Adrenal gland (tissue), 12 donors: Measurements from ENCODE around the gene SPATA6. TPM values are rescaled to one million over a fixed set of nuclear protein-coding genes. Genes with fewer than 3 reads are reported as not detected.
A peak's percentile ranks its signal among the peaks of the same experiment; 100 is the strongest.

Experiments used
- DNase-seq, 7 donors: peaks; one replicate each; pipeline ENCODE4 v3.0.0-alpha.2; 2019 to 2020
- H3K27ac ChIP-seq, 5 donors: fragments of 200-600 bp; sonication (generic) in 4 of 5; 1 replicate in 3 of 5; 2 replicates in 2 of 5; pipeline versions ENCODE4 v1.5.1 to v1.8.0; 2016 to 2020; ENCODE audit warnings: mild to moderate bottlenecking in 1 of 5
- H3K27me3 ChIP-seq: fragments of 200-600 bp; 2 replicates; pipeline ENCODE4 v1.8.0; 2021
- H3K36me3 ChIP-seq, 2 donors: fragments of 200-600 bp; replicated peaks in 1 of 2; 1 replicate in 1 of 2; 2 replicates in 1 of 2; pipeline versions ENCODE4 v1.5.1 to v1.8.0; 2018 to 2022
- H3K4me1 ChIP-seq, 2 donors: fragments of 200-600 bp; replicated peaks in 1 of 2; 1 replicate in 1 of 2; 2 replicates in 1 of 2; pipeline versions ENCODE4 v1.5.1 to v1.8.0; 2018 to 2021
- H3K4me3 ChIP-seq, 4 donors: fragments of 200-600 bp; sonication (generic) in 3 of 4; one replicate each; pipeline ENCODE4 v1.5.1; 2016 to 2018
- H3K9me3 ChIP-seq, 3 donors: fragments of 200-600 bp; sonication (generic) in 1 of 3; replicated peaks in 1 of 3; 1 replicate in 2 of 3; 2 replicates in 1 of 3; pipeline versions ENCODE4 v1.5.1 to v1.8.0; 2016 to 2021
- POLR2A ChIP-seq, 2 donors: fragments of 450-650 bp; IDR thresholded peaks; one replicate each; pipeline ENCODE4 v1.6.1; 2017; ENCODE audit warnings: antibody characterized with exemption in 2 of 2, mild to moderate bottlenecking in 2 of 2, moderate library complexity in 1 of 2
- WGBS, 4 donors: extraction: QIAGEN DNeasy Blood & Tissue Kit in 2 of 4; methylation state at CpG; one replicate each; pipeline versions ENCODE4 v1.1.5 to v1.1.7; 2013 to 2017; 5-methylcytosine and 5-hydroxymethylcytosine counted together
- intact Hi-C, 2 donors: fragments of 100-400 bp; cut with DNase I; formaldehyde crosslinking; loops; one replicate each; pipeline versions ENCODE4 v1.14.1 to v1.15.0; 2022 to 2023
- polyA plus RNA-seq, 3 donors: library from polyadenylated mRNA; stranded (reverse); fragments of 200-250 nt in 2 of 3; fragments of 350-450 nt in 1 of 3; fragmentation: Illumina TruSeq in 1 of 3; extraction: RNeasy Lipid Tissue Mini Kit (QIAGEN cat#74804) in 1 of 3; gene quantifications; one replicate each; pipeline ENCODE4 v1.2.3, GENCODE V29; 2013 to 2014
- total RNA-seq, 9 donors: library from RNA; depleted of rRNA in 4 of 9; stranded (reverse); fragments of >200 nt in 4 of 9; fragments of 120-200 nt in 1 of 9; fragmentation: NEBNext Ultra II Directional in 1 of 9; extraction: Animal tissue kit (Norgen Biotek cat#: 25700) in 1 of 9; gene quantifications; one replicate each; pipeline versions ENCODE4 v1.1.0 to v1.2.4, GENCODE V29; 2013 to 2023
- TF ChIP-seq, protein P1 (sequence below), 6 experiments: fragments of 450-650 bp in 4 of 6; fragments of 200-600 bp in 2 of 6; sonication (generic) in 1 of 6; IDR thresholded peaks; 1 replicate in 5 of 6; 2 replicates in 1 of 6; pipeline versions ENCODE4 v1.5.1 to v1.8.0; 2016 to 2021; ENCODE audit warnings: antibody characterized with exemption in 6 of 6, mild to moderate bottlenecking in 2 of 6, moderate library complexity in 1 of 6
- donor health status: healthy with polysubstance abuse.
- donor health status: Bipolar disorder and iron deficiency.
- donor health status: DM: yes; HTN: yes; CAD: no.
- donor health status: DM: no; HTN: no; CAD: no.
- donor health status: DM: no; HTN: no; CAD: no.
- donor health status: DM: yes; HTN: yes; CAD: no.

SPATA6 gene
- total and polyA plus RNA-seq, 12 donors: 7.3 to 54.3 (median 20.5) TPM

DNA sequence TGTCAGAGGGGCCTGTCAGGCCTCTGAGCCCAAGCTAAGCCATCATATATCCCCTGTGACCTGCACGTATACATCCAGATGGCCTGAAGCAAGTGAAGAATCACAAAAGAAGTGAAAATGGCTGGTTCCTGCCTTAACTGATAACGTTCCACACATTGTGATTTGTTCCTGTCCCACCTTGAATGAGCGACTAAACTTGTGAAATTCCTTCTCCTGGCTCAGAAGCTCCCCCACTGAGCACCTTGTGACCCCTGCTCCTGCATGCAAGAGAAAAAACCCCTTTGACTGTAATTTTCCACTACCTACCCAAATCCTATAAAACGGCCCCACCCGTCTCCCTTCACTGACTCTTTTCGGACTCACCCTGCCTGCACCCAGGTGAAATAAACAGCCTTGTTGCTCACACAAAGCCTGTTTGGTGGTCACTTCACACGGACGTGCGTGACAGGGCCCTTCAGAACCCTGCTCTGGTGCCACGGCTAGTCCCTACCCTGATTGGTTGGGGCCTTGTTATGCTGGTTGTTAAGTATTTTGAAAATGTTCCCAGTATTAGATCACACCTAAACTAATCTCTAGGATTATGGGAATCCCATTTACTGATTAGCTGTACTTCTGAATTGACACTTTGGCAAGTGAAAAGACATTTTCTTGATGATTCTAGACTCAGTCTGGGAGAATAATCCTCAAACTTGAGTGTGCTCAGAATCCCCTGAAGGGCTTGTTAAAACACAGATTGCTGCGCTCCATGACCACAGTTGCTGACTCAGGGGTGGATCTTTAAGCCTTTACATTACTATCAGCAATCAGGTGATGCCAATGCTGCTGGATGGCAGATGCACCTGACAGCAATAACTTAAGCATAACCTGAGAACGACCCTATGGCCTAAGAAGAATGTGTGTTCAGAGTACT is 28.8 kb upstream of the SPATA6 start:
- no peaks in the 10 kb centered on the region for H3K36me3 ChIP-seq
- no peak for DNase-seq
- 65 to 87% (median 67%) methylated on average over 12 of the region's 12 CpGs for WGBS, 4 donors
- H3K27ac ChIP-seq: no peak overlapping the region
- no peak for TF ChIP-seq POLR2A (IDR thresholded peaks at IDR 0.05)
- TF ChIP-seq, protein P1, sequence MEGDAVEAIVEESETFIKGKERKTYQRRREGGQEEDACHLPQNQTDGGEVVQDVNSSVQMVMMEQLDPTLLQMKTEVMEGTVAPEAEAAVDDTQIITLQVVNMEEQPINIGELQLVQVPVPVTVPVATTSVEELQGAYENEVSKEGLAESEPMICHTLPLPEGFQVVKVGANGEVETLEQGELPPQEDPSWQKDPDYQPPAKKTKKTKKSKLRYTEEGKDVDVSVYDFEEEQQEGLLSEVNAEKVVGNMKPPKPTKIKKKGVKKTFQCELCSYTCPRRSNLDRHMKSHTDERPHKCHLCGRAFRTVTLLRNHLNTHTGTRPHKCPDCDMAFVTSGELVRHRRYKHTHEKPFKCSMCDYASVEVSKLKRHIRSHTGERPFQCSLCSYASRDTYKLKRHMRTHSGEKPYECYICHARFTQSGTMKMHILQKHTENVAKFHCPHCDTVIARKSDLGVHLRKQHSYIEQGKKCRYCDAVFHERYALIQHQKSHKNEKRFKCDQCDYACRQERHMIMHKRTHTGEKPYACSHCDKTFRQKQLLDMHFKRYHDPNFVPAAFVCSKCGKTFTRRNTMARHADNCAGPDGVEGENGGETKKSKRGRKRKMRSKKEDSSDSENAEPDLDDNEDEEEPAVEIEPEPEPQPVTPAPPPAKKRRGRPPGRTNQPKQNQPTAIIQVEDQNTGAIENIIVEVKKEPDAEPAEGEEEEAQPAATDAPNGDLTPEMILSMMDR (IDR thresholded peaks at IDR 0.05): no peak
- H3K27me3 ChIP-seq: no peaks in the 10 kb centered on the region
- H3K4me1 ChIP-seq: peaks cover 5 to 8% of the 10 kb centered on the region in 2 donors
- no peak overlapping the region for H3K4me3 ChIP-seq
- intact Hi-C loops: loop anchor here in 1 of 2 donors (10.0 kb wide), 1 partner anchor 146 kb away; no protein-coding TSS in a partner anchor
- H3K9me3 ChIP-seq: no peaks in the 10 kb centered on the region

DNA sequence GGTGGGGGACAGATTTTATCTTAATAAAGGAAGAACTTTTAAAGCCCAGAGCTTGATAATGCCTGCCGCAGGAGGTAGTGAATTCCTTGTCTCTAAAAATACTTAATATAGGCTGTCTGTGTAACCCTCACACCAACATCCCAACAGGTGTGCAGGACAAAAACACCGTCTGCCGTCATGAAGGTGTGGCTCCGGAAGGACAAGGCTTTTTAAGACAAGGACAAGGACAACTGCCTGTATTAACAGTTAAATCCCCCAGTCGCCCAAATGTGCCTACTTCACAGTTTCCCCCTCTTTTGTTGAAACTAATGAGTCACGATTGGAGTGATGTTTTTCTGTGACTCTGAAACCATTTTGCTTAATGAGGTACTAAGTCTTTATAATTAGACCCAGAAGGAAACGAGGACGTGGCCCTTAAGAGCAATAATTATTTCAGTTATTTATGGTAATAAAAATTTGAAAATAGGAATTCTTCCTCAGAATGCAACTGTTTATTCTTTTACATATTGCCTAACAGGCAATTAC is 27.3 kb upstream of the SPATA6 start:
- TF ChIP-seq POLR2A (IDR thresholded peaks at IDR 0.05): no peak
- TF ChIP-seq, protein P1 (IDR thresholded peaks at IDR 0.05): no peak
- DNase-seq: no peak
- no peak overlapping the region for H3K27ac ChIP-seq
- WGBS, 4 donors: 77 to 89% (median 78%) methylated on average over 7 to 8 of the region's 8 CpGs
- intact Hi-C loops: loop anchor here in 1 of 2 donors (10.0 kb wide), 1 partner anchor 294 kb away; no protein-coding TSS in a partner anchor
- H3K27me3 ChIP-seq: no peaks in the 10 kb centered on the region
- H3K9me3 ChIP-seq: no peaks in the 10 kb centered on the region
- H3K36me3 ChIP-seq: no peaks in the 10 kb centered on the region
- H3K4me3 ChIP-seq: no peak overlapping the region
- H3K4me1 ChIP-seq: peaks cover 14 to 16% of the 10 kb centered on the region in 2 donors

DNA sequence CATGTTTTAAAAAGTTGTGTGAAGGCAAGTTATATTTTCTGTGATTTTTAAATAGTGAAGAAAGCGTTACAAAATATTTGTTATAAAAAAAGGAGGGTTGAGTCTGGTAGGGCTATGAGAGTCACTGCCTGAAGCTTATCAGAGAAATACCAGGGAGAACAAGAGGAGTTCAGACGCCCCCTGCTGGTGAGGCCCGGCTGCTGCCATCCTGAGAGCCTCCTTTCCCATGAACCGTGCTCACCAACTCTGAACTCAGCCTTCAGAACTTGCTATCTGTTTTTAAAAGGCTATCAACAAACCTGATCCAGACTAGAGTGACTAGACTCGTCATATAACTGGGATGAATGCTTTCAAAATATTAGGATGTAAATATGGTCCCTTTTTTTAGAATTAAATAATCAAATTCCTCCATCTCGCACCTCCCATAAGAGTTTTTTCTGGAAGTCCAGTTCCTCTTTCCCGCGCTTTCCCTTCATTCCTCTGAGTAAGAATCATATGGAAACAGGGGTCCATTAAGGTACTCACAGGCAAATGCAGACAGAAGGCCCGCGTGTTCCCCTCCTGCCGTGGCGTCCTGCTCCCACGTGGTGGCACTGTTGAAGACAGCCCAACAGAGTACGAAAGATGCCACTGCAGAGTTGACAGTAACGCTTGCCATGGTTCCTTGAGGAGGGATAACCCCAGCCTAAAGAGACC is 26.2 kb upstream of the SPATA6 start:
- peak; percentile 79 to 96 (median 88) for DNase-seq
- Histone ChIP-seq H3K9me3 (no peaks in the 10 kb centered on the region), H3K4me1 (peaks cover 16 to 22% of the 10 kb centered on the region in 2 donors), H3K27me3 (no peaks in the 10 kb centered on the region), H3K4me3 (no peak overlapping the region), H3K27ac (no peak overlapping the region), H3K36me3 (no peaks in the 10 kb centered on the region)
- TF ChIP-seq POLR2A (IDR thresholded peaks at IDR 0.05): no peak
- TF ChIP-seq, protein P1 (IDR thresholded peaks at IDR 0.05): peak; percentile 86 to 95 (median 90)
- intact Hi-C loops: loop anchor here in 1 of 2 donors (10.0 kb wide), 1 partner anchor 293 kb away; no protein-coding TSS in a partner anchor
- 25 to 28% (median 26%) methylated on average over 15 of the region's 15 CpGs for WGBS, 4 donors

DNA sequence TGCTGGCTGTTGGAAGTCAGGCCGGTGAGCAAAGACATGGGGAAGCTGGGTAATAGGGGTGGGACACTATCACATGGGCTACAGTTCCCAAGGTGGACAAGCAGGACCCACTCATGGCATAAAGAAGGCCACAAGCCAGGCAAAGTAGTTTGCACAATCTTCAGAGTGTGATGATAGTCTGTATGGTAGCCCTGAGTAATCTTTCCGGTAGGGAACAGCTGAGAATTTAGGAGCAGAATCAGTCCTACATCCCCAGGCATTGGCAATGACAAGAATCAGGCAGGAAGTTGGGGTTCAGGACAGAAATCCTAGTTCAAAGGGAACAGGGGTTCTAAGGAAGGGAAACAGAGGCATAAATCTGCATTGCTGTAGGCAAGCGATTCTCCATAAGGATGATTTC is 23.9 kb upstream of the SPATA6 start:
- TF ChIP-seq POLR2A (IDR thresholded peaks at IDR 0.05): no peak
- TF ChIP-seq, protein P1 (IDR thresholded peaks at IDR 0.05): no peak
- 94 to 100% (median 96%) methylated on average over 3 of the region's 3 CpGs for WGBS, 4 donors
- intact Hi-C loops: loop anchor here in 1 of 2 donors (10.0 kb wide), 1 partner anchor 291 kb away; no protein-coding TSS in a partner anchor

More for the DNA sequence above, 23.9 kb upstream of the SPATA6 start:
- H3K9me3 ChIP-seq: no peaks in the 10 kb centered on the region
- H3K36me3 ChIP-seq: no peaks in the 10 kb centered on the region
- no peak overlapping the region for H3K27ac ChIP-seq
- DNase-seq: no peak
- peaks cover 16 to 39% of the 10 kb centered on the region in 2 donors for H3K4me1 ChIP-seq
- H3K27me3 ChIP-seq: no peaks in the 10 kb centered on the region
- no peak overlapping the region for H3K4me3 ChIP-seq
